PC-9 (cell line): ENCODE results near the gene TKTL2. TPM values are rescaled to one million over a fixed set of nuclear protein-coding genes. Genes with fewer than 3 reads are reported as not detected.

ENCODE experiments used
- BruUV-seq: library from RNA; stranded (reverse); fragments of 400-500 nt; replicated peaks from 2 replicates; lab custom pipeline; 2021; lab: Mats Ljungman, UMichigan
- CTCF ChIA-PET: fragments of 300-600 bp; sonication (Branson Sonifier 250); formaldehyde crosslinking; loops from one replicate; lab custom pipeline; 2022; ENCODE audit warnings: antibody characterized with exemption; lab: Charles Lee
- POLR2A ChIA-PET: fragments of 300-600 bp; sonication (Branson Sonifier 250); formaldehyde crosslinking; loops from one replicate; lab custom pipeline; 2022; ENCODE audit warnings: antibody characterized with exemption; ENCODE audit not compliant: unreplicated experiment; lab: Charles Lee
- DNase-seq, 2 experiments: peaks; one replicate each; pipeline versions ENCODE4 v3.0.0 to v3.0.0-alpha.2; 2015 to 2022; ENCODE audit warnings: mixed read lengths in 1 of 2
- H2AFZ ChIP-seq: fragments of 200-600 bp; sonication (generic); 2 replicates; pipeline ENCODE4 v1.8.1; 2017; ENCODE audit warnings: antibody characterized with exemption
- H3F3A ChIP-seq: fragments of 200-600 bp; sonication (generic); 2 replicates; pipeline ENCODE4 v1.8.1; 2017; ENCODE audit warnings: antibody characterized with exemption, mild to moderate bottlenecking, low read depth; ENCODE audit not compliant: insufficient read depth
- H3K27ac ChIP-seq: fragments of 200-600 bp; sonication (generic); 2 replicates; pipeline ENCODE4 v1.6.1; 2016; ENCODE audit warnings: mixed run types
- H3K27me3 ChIP-seq: fragments of 200-600 bp; sonication (generic); 2 replicates; pipeline ENCODE4 v1.6.1; 2016; ENCODE audit warnings: low read depth, mixed run types; ENCODE audit not compliant: insufficient read depth
- H3K36me3 ChIP-seq: fragments of 200-600 bp; sonication (generic); 2 replicates; pipeline ENCODE4 v1.6.1; 2016; ENCODE audit warnings: low read depth, mixed run types
- H3K4me1 ChIP-seq: fragments of 200-600 bp; sonication (generic); replicated peaks from 2 replicates; pipeline ENCODE4 v1.6.1; 2016; ENCODE audit warnings: mixed run types; ENCODE audit not compliant: insufficient read depth
- H3K4me2 ChIP-seq: fragments of 200-600 bp; sonication (generic); 2 replicates; pipeline ENCODE4 v1.6.1; 2017; ENCODE audit warnings: mixed run types
- H3K4me3 ChIP-seq: fragments of 200-600 bp; sonication (generic); 2 replicates; pipeline ENCODE4 v1.6.1; 2016; ENCODE audit warnings: mixed run types
- H3K79me2 ChIP-seq: fragments of 200-600 bp; sonication (generic); 2 replicates; pipeline ENCODE4 v1.6.1; 2017; ENCODE audit warnings: low read depth, mixed run types
- H3K9me2 ChIP-seq: fragments of 200-600 bp; sonication (generic); 2 replicates; pipeline ENCODE4 v1.8.1; 2017; ENCODE audit warnings: mild to moderate bottlenecking; ENCODE audit not compliant: insufficient read depth
- H3K9me3 ChIP-seq: fragments of 200-600 bp; sonication (generic); 2 replicates; pipeline ENCODE4 v1.8.1; 2016; ENCODE audit warnings: low read depth; ENCODE audit not compliant: insufficient read depth
- H4K20me1 ChIP-seq: fragments of 200-600 bp; sonication (generic); 2 replicates; pipeline ENCODE4 v1.8.1; 2017; ENCODE audit not compliant: insufficient read depth
- CTCF ChIP-seq: fragments of 200-600 bp; sonication (generic); conservative IDR thresholded peaks from 2 replicates; pipeline ENCODE4 v1.6.1; 2017; ENCODE audit warnings: mixed run types, antibody characterized with exemption, mild to moderate bottlenecking, moderate library complexity
- EZH2 ChIP-seq: fragments of 200-600 bp; sonication (generic); IDR thresholded peaks from 2 replicates; pipeline ENCODE4 v1.8.0; 2017; ENCODE audit warnings: antibody characterized with exemption, low read depth
- intact Hi-C: fragments of 100-400 bp; cut with micrococcal nuclease; formaldehyde crosslinking; loops from one replicate; pipeline ENCODE4 v1.10.0; 2022; ENCODE audit not compliant: unreplicated experiment
- total RNA-seq: library from RNA; stranded (reverse); gene quantifications from 2 replicates; pipeline ENCODE4 v1.2.3, GENCODE V29; 2021

The TKTL2 gene
- total RNA-seq, 1 experiment from 2014 or later, result not detected

GRCh38 chr4:163482190-163482589 is 8.6 kb upstream of the TKTL2 start:
- TF ChIP-seq EZH2 (no peak), CTCF (no peak)
- intact Hi-C loops, result loop anchor here (10.0 kb wide), 1 partner anchor 987 kb away; no protein-coding TSS in a partner anchor
- POLR2A ChIA-PET, result no interaction called here
- H3K27me3 ChIP-seq, result no peaks in the 10 kb centered on the region
- no peaks in the 10 kb centered on the region for H3K9me2 ChIP-seq
- DNase-seq, result no peak
- H4K20me1 ChIP-seq, result no peaks in the 10 kb centered on the region
- no peak overlapping the region for H3K4me2 ChIP-seq
- H2AFZ ChIP-seq, result no peak overlapping the region
- no peaks in the 10 kb centered on the region for H3K4me1 ChIP-seq
- H3K79me2 ChIP-seq, result no peaks in the 10 kb centered on the region
- H3K4me3 ChIP-seq, result no peak overlapping the region
- H3F3A ChIP-seq, result no peaks in the 10 kb centered on the region
- CTCF ChIA-PET, result no interaction called here
- no peaks in the 10 kb centered on the region for H3K9me3 ChIP-seq
- H3K27ac ChIP-seq, result no peak overlapping the region
- H3K36me3 ChIP-seq, result no peaks in the 10 kb centered on the region
- BruUV-seq, result no TSS peak

GRCh38 chr4:163476761-163477438 is 3.3 kb upstream of the TKTL2 start:
- POLR2A ChIA-PET, result no interaction called here
- no peaks in the 10 kb centered on the region for H3F3A ChIP-seq
- no peak for TF ChIP-seq EZH2
- TF ChIP-seq CTCF, result no peak

GRCh38 chr4:163474027-163474426 is 473 bp upstream of the TKTL2 start:
- Histone ChIP-seq H3K27ac (no peak overlapping the region), H3K9me3 (no peaks in the 10 kb centered on the region), H3K9me2 (no peaks in the 10 kb centered on the region), H4K20me1 (no peaks in the 10 kb centered on the region), H3K36me3 (no peaks in the 10 kb centered on the region), H2AFZ (no peak overlapping the region), H3K4me1 (no peaks in the 10 kb centered on the region), H3F3A (no peaks in the 10 kb centered on the region), H3K4me2 (no peak overlapping the region), H3K27me3 (no peaks in the 10 kb centered on the region), H3K4me3 (no peak overlapping the region), H3K79me2 (no peaks in the 10 kb centered on the region)
- ChIA-PET POLR2A (no interaction called here), CTCF (no interaction called here)
- intact Hi-C loops, result no loop called here
- DNase-seq, result no peak
- no peak for TF ChIP-seq EZH2
- TF ChIP-seq CTCF, result no peak
- no TSS peak for BruUV-seq

More at GRCh38 chr4:163476761-163477438, 3.3 kb upstream of the TKTL2 start:
- no peaks in the 10 kb centered on the region for H3K27me3 ChIP-seq
- H3K27ac ChIP-seq, result no peak overlapping the region
- no peak overlapping the region for H3K4me2 ChIP-seq
- H3K79me2 ChIP-seq, result no peaks in the 10 kb centered on the region
- H3K4me1 ChIP-seq, result no peaks in the 10 kb centered on the region
- BruUV-seq, result no TSS peak
- no peaks in the 10 kb centered on the region for H4K20me1 ChIP-seq
- no peak overlapping the region for H3K4me3 ChIP-seq
- DNase-seq, result no peak
- no peaks in the 10 kb centered on the region for H3K36me3 ChIP-seq
- H3K9me2 ChIP-seq, result no peaks in the 10 kb centered on the region
- CTCF ChIA-PET, result no interaction called here
- intact Hi-C loops, result no loop called here
- no peak overlapping the region for H2AFZ ChIP-seq
- H3K9me3 ChIP-seq, result no peaks in the 10 kb centered on the region
